Pancreas (tissue), 10 donors: ENCODE results near the gene FAP. TPM values are rescaled to one million over a fixed set of nuclear protein-coding genes. Genes with fewer than 3 reads are reported as not detected.

Experiments
- ATAC-seq, 4 donors: fragments of 200-7000 bp; cut with Tn5 transposase; one replicate each; pipeline versions ENCODE4 v1.8.0 to v1.9.1; 2020; ENCODE audit warnings: mild to moderate bottlenecking in 4 of 4, moderate library complexity in 4 of 4
- DNase-seq, 6 donors: peaks; one replicate each; pipeline ENCODE4 v3.0.0-alpha.2; 2020
- FAIRE-seq: peaks from 2 replicates; lab custom pipeline; 2012; peaks lifted over from hg19 to GRCh38; lab: Jason Lieb, UNC
- H3K27ac ChIP-seq, 4 donors: fragments of 200-600 bp; sonication (generic); 1 replicate in 3 of 4; 2 replicates in 1 of 4; pipeline versions ENCODE4 v1.5.0 to v1.8.0; 2020
- H3K27me3 ChIP-seq, 4 donors: fragments of 200-600 bp; one replicate each; pipeline ENCODE4 v1.8.0; 2021
- H3K36me3 ChIP-seq, 3 donors: fragments of 200-600 bp; sonication (generic) in 1 of 3; one replicate each; pipeline versions ENCODE4 v1.5.0 to v1.8.0; 2020 to 2021
- H3K4me1 ChIP-seq, 3 donors: fragments of 200-600 bp; one replicate each; pipeline ENCODE4 v1.8.0; 2021
- H3K4me3 ChIP-seq, 4 donors: fragments of 200-600 bp; sonication (generic) in 2 of 4; one replicate each; pipeline versions ENCODE4 v1.5.0 to v1.8.0; 2020 to 2021
- H3K9me3 ChIP-seq, 4 donors: fragments of 200-600 bp; one replicate each; pipeline ENCODE4 v1.8.0; 2021
- CTCF ChIP-seq, 4 donors: fragments of 200-600 bp; sonication (generic) in 3 of 4; IDR thresholded peaks; one replicate each; pipeline versions ENCODE4 v1.5.0 to v1.8.0; 2021; ENCODE audit warnings: antibody characterized with exemption in 4 of 4
- WGBS, 2 donors: extraction: QIAGEN DNeasy Blood & Tissue Kit; methylation state at CpG; one replicate each; pipeline ENCODE4 v1.1.7; 2013; 5-methylcytosine and 5-hydroxymethylcytosine counted together
- intact Hi-C, 3 donors: fragments of 100-400 bp; cut with DNase I; formaldehyde crosslinking; loops; one replicate each; pipeline versions ENCODE4 v1.11.1 to v1.14.2; 2022
- polyA plus RNA-seq, 2 donors: library from polyadenylated mRNA; stranded (reverse); fragments of 200-250 nt; gene quantifications; one replicate each; pipeline ENCODE4 v1.2.3, GENCODE V29; 2013
- total RNA-seq, 6 donors: library from RNA; stranded (reverse); fragmentation: NEBNext Ultra II Directional in 4 of 6; extraction: Animal tissue kit (Norgen Biotek cat#: 25700) in 4 of 6; gene quantifications; one replicate each; pipeline versions ENCODE4 v1.2.1 to v1.2.4, GENCODE V29; 2021 to 2023
- donor health status: healthy with polysubstance abuse.
- donor health status: DM: no; HTN: no; CAD: no; lungs with moderate emphysema.
- donor health status: DM: no; HTN: no; CAD: no.
- donor health status: control.
- donor health status: control.
- donor health status: Bipolar disorder and iron deficiency.
- donor health status: DM: yes; HTN: yes; CAD: no.
- donor health status: DM: no; HTN: no; CAD: no.
- donor health status: DM: no; HTN: no; CAD: no.
- donor health status: DM: yes; HTN: yes; CAD: no.

Gene FAP
- total and polyA plus RNA-seq, 8 donors: 0.98 to 38.1 (median 8.4) TPM

DNA sequence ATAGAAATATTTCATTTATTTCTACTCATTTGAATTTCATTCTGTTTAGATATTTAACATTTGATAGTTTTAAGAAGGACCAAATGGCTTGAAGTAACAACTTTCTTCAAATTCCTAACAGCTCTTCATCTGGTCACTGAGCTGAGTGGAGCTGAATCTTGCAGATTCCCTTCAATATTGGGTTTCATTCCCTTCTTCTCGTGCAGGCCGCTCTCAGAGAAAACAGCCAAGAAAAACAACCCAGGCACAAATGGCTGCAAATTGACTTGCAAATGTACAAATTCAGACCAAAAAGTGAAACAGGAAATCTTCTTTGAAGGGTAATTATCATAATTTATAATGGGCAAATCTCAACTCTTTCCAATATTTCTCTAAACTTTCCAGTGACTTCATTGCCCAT is 60.9 kb downstream of the FAP start:
- no peak for DNase-seq
- Histone ChIP-seq H3K4me3 (no peak overlapping the region), H3K36me3 (no peaks in the 10 kb centered on the region), H3K27ac (no peak overlapping the region), H3K4me1 (peaks cover 0 to 5% (median 0%) of the 10 kb centered on the region in 3 donors), H3K9me3 (no peaks in the 10 kb centered on the region), H3K27me3 (no peaks in the 10 kb centered on the region)
- intact Hi-C loops: no loop called here
- no peak for FAIRE-seq
- ATAC-seq: no peak
- WGBS, 2 donors: 87 to 91% methylated on average over 2 of the region's 2 CpGs
- no peak for TF ChIP-seq CTCF (IDR thresholded peaks at IDR 0.05)

GRCh38 chr2:162177301-162177700 is 65.9 kb downstream of the FAP start:
- H3K4me3 ChIP-seq: no peak overlapping the region
- ATAC-seq: no peak
- 48 to 67% methylated on average over 4 of the region's 4 CpGs for WGBS, 2 donors
- H3K4me1 ChIP-seq: no peaks in the 10 kb centered on the region
- H3K36me3 ChIP-seq: no peaks in the 10 kb centered on the region
- FAIRE-seq: no peak
- peaks cover 0 to 4% (median 0%) of the 10 kb centered on the region in 4 donors for H3K27me3 ChIP-seq
- no peak for DNase-seq
- no peaks in the 10 kb centered on the region for H3K9me3 ChIP-seq
- H3K27ac ChIP-seq: no peak overlapping the region
- intact Hi-C loops: no loop called here
- TF ChIP-seq CTCF (IDR thresholded peaks at IDR 0.05): no peak

DNA sequence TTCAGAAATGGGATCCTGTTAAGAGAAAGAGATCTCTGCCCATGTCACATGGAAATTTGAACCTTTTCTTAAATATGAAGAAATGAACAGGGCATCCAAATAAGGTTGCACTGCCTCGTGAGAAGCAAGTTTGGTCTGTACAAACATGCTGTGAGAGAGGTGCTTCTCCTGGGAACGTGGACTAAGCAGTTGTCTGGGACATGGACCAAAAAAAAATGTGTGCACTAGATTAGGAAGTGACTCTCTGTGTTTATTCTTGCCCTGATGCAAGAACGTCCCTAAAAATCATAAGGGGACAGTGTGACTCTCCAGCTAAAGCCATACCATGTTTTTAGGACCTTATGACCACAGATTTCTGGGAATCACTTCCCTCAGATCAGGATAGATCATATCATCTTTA is 67.5 kb downstream of the FAP start:
- TF ChIP-seq CTCF (IDR thresholded peaks at IDR 0.05): no peak
- no peak for ATAC-seq
- DNase-seq: no peak
- FAIRE-seq: no peak
- H3K4me1 ChIP-seq: no peaks in the 10 kb centered on the region
- no peak overlapping the region for H3K27ac ChIP-seq
- intact Hi-C loops: no loop called here
- H3K9me3 ChIP-seq: no peaks in the 10 kb centered on the region
- 18 to 21% methylated on average over 3 of the region's 3 CpGs for WGBS, 2 donors
- H3K36me3 ChIP-seq: no peaks in the 10 kb centered on the region
- H3K4me3 ChIP-seq: no peak overlapping the region
- peaks cover 0 to 4% (median 0%) of the 10 kb centered on the region in 4 donors for H3K27me3 ChIP-seq

GRCh38 chr2:162174746-162175145 is 68.5 kb downstream of the FAP start:
- H3K4me3 ChIP-seq: no peak overlapping the region
- no peaks in the 10 kb centered on the region for H3K4me1 ChIP-seq
- DNase-seq (no peak), ATAC-seq (no peak), FAIRE-seq (no peak)
- peaks cover 0 to 4% (median 0%) of the 10 kb centered on the region in 4 donors for H3K27me3 ChIP-seq
- H3K27ac ChIP-seq: no peak overlapping the region
- no peak for TF ChIP-seq CTCF (IDR thresholded peaks at IDR 0.05)
- H3K9me3 ChIP-seq: no peaks in the 10 kb centered on the region
- WGBS, 2 donors: 68 to 79% methylated on average over 5 of the region's 5 CpGs
- intact Hi-C loops: no loop called here
- no peaks in the 10 kb centered on the region for H3K36me3 ChIP-seq

DNA sequence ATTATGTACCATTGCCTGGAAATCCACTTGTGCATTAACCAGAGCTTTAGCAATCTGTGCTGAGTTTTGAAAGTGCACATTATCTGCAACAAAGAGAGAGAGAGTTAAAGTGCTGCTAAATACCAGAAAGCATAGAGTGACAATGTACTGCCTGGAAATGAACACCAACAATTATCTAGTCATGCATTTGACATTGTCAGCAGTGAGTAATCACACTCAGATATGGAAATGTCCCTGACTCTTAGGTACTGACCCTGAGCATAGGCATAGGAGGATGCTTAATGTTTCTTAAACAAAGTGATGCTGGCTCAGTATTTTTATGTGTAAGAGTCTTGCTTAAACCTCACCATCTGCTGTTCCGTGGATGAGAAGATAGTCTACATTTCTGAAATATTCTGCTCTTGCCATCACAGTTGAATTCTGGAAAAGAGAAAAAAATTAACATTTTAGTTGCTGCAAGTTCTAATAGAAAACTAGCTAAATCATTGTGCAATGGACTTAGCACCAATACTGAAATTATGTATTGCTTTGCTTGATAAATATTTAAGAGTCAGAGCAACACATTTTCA is 70.4 kb downstream of the FAP start:
- Histone ChIP-seq H3K27me3 (peaks cover 0 to 4% (median under 1%) of the 10 kb centered on the region in 4 donors), H3K4me3 (no peak overlapping the region), H3K9me3 (no peaks in the 10 kb centered on the region), H3K27ac (no peak overlapping the region), H3K36me3 (no peaks in the 10 kb centered on the region), H3K4me1 (no peaks in the 10 kb centered on the region)
- DNase-seq (no peak), ATAC-seq (peak in 1 of 4 donors; percentile 66), FAIRE-seq (no peak)
- 66 to 79% methylated on average over 1 of the region's 1 CpG for WGBS, 2 donors
- TF ChIP-seq CTCF (IDR thresholded peaks at IDR 0.05): no peak
- intact Hi-C loops: no loop called here
